ENCODE results near the gene GALNT14. TPM values are rescaled to one million over a fixed set of nuclear protein-coding genes. Genes with fewer than 3 reads are reported as not detected.

The GALNT14 gene
- total RNA-seq, 3 donors from 2014 or later = 0.33 to 1.3 (median 0.98) TPM

DNA sequence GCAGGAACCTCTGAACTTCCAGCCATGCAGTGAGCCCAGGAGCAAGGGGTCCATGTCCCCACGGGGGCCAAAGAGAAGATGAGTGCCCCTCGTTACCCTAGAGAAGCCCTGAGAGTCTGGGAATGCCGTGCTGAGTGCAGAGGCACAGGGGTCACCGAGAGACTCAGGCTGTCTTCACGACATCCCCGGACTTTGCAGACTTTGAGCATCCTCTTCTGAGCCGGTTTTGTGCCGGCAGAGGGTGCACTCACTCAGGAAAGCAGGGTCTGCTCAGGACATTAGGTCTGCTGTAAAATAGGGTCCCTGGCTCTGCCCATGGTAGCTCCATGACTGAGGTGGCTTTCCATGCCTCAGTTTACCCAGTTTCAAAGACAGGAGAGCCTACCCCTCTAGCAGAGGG is 71.0 kb downstream of the GALNT14 start:
- Mint-ChIP-seq H3K4me1 (ENCODE audit: low read depth) (no peaks in the 10 kb centered on the region), H3K4me3 (no peak overlapping the region), H3K27me3 (ENCODE audit: low read depth) (no peaks in the 10 kb centered on the region), H3K9me3 (no peaks in the 10 kb centered on the region), H3K36me3 (ENCODE audit: insufficient read depth) (no peaks in the 10 kb centered on the region)
- ATAC-seq (no peak), DNase-seq (no peak)

DNA sequence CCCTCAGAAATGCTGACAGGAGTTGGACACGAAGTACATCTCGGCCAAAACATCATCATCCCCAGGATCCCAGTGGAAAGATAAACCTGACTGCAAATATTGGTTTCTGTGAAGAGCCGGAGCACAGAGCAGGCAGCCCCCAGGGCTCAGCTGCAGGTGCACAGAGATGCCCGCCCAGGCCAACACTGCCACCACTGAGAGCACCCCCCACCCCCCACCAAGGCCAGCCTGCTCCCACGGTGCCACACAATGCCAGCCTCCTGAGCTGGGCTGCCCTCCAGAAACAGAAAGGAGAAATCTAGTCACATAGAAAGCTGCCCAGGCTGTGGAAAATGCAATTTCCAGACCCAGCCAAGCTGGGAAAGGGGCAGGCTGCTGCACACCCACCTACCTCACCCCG is 71.7 kb downstream of the GALNT14 start:
- Mint-ChIP-seq H3K36me3 (ENCODE audit: insufficient read depth) (no peaks in the 10 kb centered on the region), H3K4me1 (ENCODE audit: low read depth) (no peaks in the 10 kb centered on the region), H3K27me3 (ENCODE audit: low read depth) (no peaks in the 10 kb centered on the region), H3K9me3 (no peaks in the 10 kb centered on the region), H3K4me3 (no peak overlapping the region)
- DNase-seq (no peak), ATAC-seq (no peak)

DNA sequence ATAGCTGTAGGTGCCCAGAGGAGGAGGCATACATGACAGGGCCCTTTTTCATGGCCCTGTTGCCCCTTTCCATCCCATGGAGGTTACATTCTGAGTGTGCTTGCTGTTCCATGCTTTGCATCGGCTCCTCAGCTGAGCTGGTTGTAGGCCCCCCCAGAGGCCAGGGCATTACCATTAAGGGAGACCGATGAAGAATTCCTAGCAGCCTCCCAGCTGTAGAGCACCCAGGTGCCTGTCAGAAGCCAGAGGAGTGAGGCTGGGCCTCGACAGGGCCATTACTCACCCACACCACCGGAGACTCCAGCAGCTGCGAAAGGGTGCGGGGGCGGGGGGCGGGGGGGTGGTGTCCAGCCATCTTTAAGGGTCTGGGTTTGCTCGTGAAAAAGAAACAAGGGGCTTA is 72.2 kb downstream of the GALNT14 start:
- no peaks in the 10 kb centered on the region for H3K9me3 Mint-ChIP-seq
- no peaks in the 10 kb centered on the region for H3K4me1 Mint-ChIP-seq (ENCODE audit: low read depth)
- H3K36me3 Mint-ChIP-seq (ENCODE audit: insufficient read depth) = no peaks in the 10 kb centered on the region
- no peak for ATAC-seq
- no peak overlapping the region for H3K4me3 Mint-ChIP-seq
- DNase-seq = no peak
- no peaks in the 10 kb centered on the region for H3K27me3 Mint-ChIP-seq (ENCODE audit: low read depth)

DNA sequence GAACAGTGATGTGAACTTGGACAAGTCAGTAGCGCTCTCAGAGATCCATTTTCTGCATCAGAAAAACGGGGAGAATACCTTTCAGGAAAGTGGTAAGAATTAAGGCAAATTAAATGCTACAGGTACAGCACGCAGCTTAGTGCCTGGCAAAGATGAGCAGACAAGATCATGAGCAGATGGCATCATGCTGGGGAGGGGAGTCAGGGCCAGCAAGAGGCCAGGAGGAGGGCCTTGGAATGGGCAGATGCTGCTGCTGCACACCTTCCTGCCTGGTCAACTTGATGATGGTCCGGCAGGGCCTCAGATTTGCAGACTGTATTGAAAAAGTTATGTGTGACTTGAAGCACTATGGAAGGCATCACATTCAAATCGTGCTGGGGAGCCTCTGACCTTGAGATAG is 72.9 kb downstream of the GALNT14 start:
- Mint-ChIP-seq H3K36me3 (ENCODE audit: insufficient read depth) (no peaks in the 10 kb centered on the region), H3K4me3 (no peak overlapping the region), H3K9me3 (no peaks in the 10 kb centered on the region), H3K4me1 (ENCODE audit: low read depth) (no peaks in the 10 kb centered on the region), H3K27me3 (ENCODE audit: low read depth) (no peaks in the 10 kb centered on the region)
- ATAC-seq = no peak
- no peak for DNase-seq

DNA sequence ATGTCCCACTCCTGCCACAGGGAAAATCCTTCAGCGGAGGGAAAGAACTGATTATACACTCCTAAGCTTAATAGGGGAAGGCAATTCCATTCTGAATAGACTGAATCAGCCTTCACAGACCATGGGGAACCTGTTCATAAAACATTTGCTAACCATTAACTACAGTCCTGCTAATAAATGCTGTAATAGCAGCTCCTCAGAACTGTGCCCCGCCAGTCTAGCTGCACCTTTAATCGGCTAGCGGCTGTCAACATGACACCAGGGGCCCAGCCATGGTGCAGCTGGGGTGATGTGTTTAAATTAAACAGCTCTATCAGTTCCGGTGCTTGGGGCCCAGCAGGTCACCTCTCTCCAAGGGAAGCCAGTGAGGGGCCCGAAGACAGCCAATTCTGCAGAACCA is 77.8 kb downstream of the GALNT14 start:
- H3K36me3 Mint-ChIP-seq (ENCODE audit: insufficient read depth) = no peaks in the 10 kb centered on the region
- no peaks in the 10 kb centered on the region for H3K27me3 Mint-ChIP-seq (ENCODE audit: low read depth)
- no peak for DNase-seq
- no peak overlapping the region for H3K4me3 Mint-ChIP-seq
- H3K4me1 Mint-ChIP-seq (ENCODE audit: low read depth) = no peaks in the 10 kb centered on the region
- no peak for ATAC-seq
- H3K9me3 Mint-ChIP-seq = no peaks in the 10 kb centered on the region

DNA sequence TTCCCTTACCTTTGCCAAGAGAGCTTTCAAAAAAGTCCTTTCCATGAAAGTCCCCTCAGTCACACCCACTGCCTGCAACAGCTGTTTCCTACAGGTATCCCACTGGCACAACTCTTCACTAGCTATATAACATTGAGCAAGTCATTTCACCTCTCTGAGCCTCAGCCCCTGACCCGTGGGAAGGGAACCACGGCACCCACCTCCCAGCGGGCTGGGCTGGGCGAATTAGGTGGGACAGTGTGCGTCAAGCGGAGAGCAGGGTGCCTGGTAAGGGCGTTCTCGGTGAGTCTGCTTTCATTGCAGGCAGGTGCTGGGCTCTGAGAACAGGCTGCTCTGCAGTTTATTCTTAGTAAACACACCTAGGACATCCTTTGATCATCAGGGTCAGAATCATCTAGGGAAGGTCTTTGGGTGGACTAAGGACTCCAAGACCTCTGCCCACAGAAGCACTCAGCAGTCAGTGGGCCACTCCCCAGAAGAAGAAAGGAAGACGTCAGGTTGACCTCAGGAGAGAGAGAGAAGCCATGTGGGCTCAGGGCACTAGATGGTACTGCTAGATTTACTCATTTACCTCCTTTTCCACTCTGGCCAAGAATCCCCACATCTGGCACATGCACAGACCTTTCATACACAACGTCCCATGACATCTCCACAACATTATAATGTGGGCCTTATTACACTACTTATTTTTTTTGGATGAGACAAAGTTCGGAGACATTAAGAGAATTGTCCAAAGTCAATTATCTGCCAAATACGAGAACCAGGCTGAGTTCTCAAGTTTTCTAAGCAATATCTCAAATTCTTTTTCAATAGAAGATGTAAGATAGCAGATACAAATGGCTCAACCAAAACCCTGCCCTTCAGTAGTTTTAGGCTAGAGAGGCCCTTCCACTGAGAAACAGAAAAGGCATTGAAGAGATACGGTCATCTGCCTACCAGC is 79.9 kb downstream of the GALNT14 start:
- Mint-ChIP-seq H3K9me3 (no peaks in the 10 kb centered on the region), H3K36me3 (ENCODE audit: insufficient read depth) (no peaks in the 10 kb centered on the region), H3K27me3 (ENCODE audit: low read depth) (peaks cover 3% of the 10 kb centered on the region), H3K4me3 (no peak overlapping the region), H3K4me1 (ENCODE audit: low read depth) (no peaks in the 10 kb centered on the region)
- DNase-seq = no peak
- no peak for ATAC-seq

DNA sequence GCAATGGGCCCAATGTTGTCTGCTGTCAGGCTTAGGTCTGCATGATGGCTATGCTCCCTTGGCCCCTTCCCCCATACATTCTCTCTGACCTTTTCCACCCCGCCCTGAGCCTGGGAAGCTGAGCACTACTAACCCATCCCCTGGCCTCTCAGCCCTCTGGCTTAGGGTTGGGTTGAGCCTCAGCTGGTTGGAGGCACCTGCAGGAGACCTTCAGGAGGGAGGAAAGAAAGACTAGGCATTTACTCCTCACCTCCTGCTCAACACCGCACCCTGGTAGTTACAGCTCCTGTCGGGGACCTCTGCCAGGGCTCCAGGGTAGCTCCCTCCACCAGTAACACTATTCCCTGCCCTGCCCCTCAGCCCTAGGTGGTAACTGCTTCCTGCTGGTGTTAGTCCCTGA is 80.5 kb downstream of the GALNT14 start:
- H3K4me3 Mint-ChIP-seq = no peak overlapping the region
- no peaks in the 10 kb centered on the region for H3K9me3 Mint-ChIP-seq
- no peaks in the 10 kb centered on the region for H3K36me3 Mint-ChIP-seq (ENCODE audit: insufficient read depth)
- DNase-seq = no peak
- ATAC-seq = no peak
- H3K4me1 Mint-ChIP-seq (ENCODE audit: low read depth) = no peaks in the 10 kb centered on the region
- peaks cover 3% of the 10 kb centered on the region for H3K27me3 Mint-ChIP-seq (ENCODE audit: low read depth)

DNA sequence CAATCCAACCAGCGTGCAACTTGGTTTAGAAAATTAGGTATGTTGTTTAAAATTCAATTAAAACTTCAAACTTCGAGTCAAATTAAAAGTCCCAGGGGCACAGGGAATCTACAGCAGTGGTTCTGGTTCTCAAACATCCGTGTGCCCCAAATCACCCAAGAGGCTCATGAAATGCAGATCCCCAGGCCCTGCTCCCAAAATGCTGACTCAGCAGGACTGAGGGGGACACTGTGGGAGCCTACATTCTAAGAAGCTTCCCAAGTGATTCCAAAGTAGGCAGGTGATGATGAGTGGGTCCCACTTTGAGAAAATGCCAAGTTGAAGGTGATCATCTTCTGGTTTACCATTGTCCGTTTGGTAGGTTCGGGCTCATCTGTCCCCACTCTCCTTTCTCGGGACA is 82.3 kb downstream of the GALNT14 start:
- H3K9me3 Mint-ChIP-seq = no peaks in the 10 kb centered on the region
- ATAC-seq = no peak
- H3K4me1 Mint-ChIP-seq (ENCODE audit: low read depth) = no peaks in the 10 kb centered on the region
- no peak overlapping the region for H3K4me3 Mint-ChIP-seq
- peaks cover 3% of the 10 kb centered on the region for H3K27me3 Mint-ChIP-seq (ENCODE audit: low read depth)
- no peak for DNase-seq
- no peaks in the 10 kb centered on the region for H3K36me3 Mint-ChIP-seq (ENCODE audit: insufficient read depth)

DNA sequence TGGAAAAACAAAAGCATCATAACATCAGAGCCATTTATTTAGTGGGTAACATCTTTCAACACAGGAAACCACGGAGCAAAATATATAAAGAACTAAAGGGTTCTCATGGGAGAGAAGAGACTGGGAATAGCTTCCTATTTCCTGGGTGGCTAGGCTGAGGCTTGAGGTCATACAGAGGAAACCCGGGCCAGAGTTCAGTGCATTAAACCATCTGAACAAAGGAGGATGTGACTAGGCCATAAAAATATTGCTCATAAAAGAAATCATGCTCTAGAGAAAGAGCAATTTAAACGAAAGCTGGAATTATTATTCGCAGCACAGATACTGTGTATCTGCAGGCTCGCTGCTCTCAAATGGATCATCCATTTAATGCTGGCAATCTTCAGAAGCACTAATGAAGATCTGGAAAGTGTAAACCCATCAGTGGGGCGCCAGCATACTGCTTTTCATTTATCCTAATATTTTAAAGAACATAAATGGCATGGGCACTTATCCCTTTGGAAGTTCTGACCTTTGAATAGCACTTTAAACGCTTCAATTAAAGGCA is 83.3 kb downstream of the GALNT14 start:
- ATAC-seq = no peak
- Mint-ChIP-seq H3K36me3 (ENCODE audit: insufficient read depth) (no peaks in the 10 kb centered on the region), H3K27me3 (ENCODE audit: low read depth) (peaks cover 3% of the 10 kb centered on the region), H3K4me1 (ENCODE audit: low read depth) (no peaks in the 10 kb centered on the region), H3K4me3 (no peak overlapping the region), H3K9me3 (no peaks in the 10 kb centered on the region)
- no peak for DNase-seq

DNA sequence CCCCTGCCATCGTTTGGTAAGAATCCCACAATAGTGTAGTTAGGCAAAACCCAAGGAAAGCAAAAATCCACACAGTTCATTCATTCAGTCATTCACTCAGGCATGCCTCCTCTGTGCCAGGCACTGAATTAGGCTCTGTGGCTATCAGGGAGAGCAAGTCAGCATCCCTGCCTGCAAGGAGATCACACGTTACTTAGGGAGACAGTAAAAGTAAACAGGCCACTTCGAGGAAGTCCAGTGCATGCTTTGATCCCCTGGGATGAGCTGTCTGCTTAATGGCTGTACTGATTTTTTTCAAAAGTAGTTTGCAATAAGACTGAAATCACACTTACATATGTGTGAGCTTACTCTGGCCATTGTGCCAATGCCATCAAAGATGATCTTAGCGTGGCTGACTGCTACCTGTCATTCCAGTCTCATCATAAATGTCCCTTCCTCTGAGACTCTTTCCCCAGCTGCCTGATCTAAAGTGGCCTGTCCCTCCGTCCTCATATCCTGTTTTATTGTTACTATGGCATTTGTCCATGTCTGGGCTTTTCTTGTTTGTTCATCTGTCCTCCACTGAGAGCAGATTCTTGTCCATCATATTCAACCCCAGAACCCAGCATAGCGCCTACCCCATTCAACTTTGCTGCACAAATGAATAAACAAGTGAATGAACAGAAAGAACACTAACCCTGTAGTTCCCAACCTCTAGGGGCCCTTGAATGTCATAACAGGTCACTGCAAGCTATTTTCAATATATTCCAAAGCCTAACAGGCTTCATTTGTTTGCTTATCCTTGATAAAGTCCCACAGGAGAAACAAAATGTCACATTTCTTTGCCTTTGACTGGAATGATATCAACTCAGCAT is 84.1 kb downstream of the GALNT14 start:
- DNase-seq = no peak
- no peak for ATAC-seq
- Mint-ChIP-seq H3K9me3 (no peaks in the 10 kb centered on the region), H3K4me3 (no peak overlapping the region), H3K4me1 (ENCODE audit: low read depth) (no peaks in the 10 kb centered on the region), H3K36me3 (ENCODE audit: insufficient read depth) (no peaks in the 10 kb centered on the region), H3K27me3 (ENCODE audit: low read depth) (peaks cover 3% of the 10 kb centered on the region)

DNA sequence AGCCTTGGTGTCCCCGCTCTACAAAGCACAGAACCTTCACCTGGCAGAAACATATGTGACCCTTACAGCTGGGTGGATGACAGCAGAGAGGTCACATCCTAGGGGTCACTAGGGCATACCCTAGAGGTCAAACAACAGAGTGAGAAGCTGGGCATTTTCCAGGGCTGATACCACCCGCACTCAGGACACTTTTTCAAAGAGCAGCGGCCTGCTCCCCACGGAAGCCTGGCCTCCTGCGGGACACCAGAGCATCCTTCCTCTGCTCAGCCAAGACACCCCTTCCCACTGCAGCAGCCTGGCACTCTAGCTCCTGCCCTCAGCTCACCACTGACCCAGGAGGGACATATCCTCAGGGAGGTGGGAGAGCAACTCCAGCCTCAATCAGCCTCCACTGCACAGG is 86.0 kb downstream of the GALNT14 start:
- ATAC-seq (no peak), DNase-seq (no peak)
- Mint-ChIP-seq H3K4me3 (no peak overlapping the region), H3K9me3 (no peaks in the 10 kb centered on the region), H3K36me3 (ENCODE audit: insufficient read depth) (no peaks in the 10 kb centered on the region), H3K27me3 (ENCODE audit: low read depth) (peaks cover 8% of the 10 kb centered on the region), H3K4me1 (ENCODE audit: low read depth) (no peaks in the 10 kb centered on the region)

DNA sequence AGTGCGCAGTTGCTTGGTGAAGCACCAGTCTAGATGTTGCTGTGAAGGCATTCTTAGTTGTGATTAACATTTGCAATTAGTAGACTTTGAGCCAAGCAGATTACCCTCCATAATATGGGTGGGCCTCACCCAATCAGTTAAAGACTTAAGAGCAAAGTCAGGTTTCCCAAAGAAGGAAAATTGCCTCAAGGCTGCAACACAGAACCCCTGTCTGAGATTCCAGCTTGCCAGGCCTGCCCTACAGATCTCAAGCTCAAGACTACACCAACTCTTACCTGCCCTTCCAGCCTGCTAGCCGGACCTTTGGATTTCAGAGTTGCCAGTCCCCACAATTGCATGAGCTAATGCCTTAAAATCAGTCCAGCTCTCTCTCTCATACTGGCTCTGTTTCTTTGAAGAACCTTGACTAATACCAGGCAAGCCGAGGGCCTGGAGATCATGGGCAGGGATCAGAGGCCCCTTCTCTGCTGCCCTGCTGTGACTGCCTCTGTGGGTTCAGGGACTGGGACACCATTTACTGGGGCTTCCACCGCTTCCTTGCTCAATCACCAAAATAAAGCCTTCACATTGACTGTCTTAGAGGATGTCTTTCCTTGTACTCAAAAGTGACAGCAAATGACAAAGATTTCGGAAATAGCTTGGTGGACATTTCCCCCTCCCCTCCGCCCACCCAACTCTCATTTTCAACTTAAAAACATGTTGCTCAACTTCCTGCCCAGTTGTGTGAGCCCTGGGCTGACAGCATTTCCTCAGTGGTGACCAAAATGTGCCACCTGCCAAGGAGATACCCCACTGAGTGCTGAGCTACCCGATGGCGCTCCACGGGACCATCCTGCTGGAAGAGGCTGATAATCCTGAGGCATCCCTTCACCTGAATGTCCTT is 86.7 kb downstream of the GALNT14 start:
- H3K27me3 Mint-ChIP-seq (ENCODE audit: low read depth) = peaks cover 8% of the 10 kb centered on the region
- no peak for DNase-seq
- no peaks in the 10 kb centered on the region for H3K4me1 Mint-ChIP-seq (ENCODE audit: low read depth)
- H3K9me3 Mint-ChIP-seq = no peaks in the 10 kb centered on the region
- no peak for ATAC-seq
- H3K4me3 Mint-ChIP-seq = no peak overlapping the region
- no peaks in the 10 kb centered on the region for H3K36me3 Mint-ChIP-seq (ENCODE audit: insufficient read depth)

DNA sequence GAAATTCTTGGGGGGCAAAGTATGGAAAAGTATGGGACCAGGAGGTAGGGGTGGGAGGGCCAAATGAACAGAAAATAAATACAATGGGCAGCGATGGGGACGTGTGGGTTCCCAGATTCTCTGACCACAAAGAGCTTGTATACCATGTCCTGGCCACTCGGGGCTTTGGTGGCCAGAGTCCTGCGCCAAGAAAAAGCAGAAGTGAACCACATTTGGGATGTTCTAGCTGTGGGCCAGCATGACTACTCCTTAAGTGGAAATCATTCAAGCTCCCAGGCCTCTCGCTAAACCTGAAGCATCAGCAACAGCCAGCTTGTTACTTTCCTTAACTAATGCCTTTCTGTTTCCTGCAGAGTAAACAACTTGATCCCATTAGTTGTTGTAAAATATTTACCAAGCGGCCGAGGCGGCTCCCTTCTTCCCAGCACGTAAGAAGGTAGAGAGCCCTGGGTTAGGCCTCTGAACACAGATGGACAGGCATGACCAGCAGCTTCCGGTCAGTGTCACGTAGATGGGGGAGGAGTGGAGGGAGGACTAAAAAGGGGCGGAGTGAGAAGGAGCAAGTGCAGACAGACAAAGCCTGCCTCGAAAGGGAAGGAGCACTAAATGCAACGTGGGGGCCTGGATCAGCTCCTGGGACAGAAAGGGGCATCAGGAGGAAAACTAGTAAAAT is 88.2 kb downstream of the GALNT14 start:
- ATAC-seq (no peak), DNase-seq (no peak)
- Mint-ChIP-seq H3K9me3 (no peaks in the 10 kb centered on the region), H3K4me3 (no peak overlapping the region), H3K36me3 (ENCODE audit: insufficient read depth) (no peaks in the 10 kb centered on the region), H3K4me1 (ENCODE audit: low read depth) (no peaks in the 10 kb centered on the region), H3K27me3 (ENCODE audit: low read depth) (peaks cover 8% of the 10 kb centered on the region)

All from activated T-cell treated with anti-CD3 and anti-CD28 coated beads, Interleukin-2, amount 50 U/mL, for 4 hours (primary cell).